Measurements from ENCODE around the gene DPYSL3. TPM values are rescaled to one million over a fixed set of nuclear protein-coding genes. Genes with fewer than 3 reads are reported as not detected.

DPYSL3 gene
- total RNA-seq, 4 donors from 2014 or later = 38.9 to 68.0 (median 50.0) TPM

- no peak for DNase-seq (ENCODE audit: low spot score in 2 of 2)
- 83 to 91% methylated on average over 1 of the region's 1 CpG for WGBS, 2 donors
- no peaks in the 10 kb centered on the region for H3K4me1 ChIP-seq
These were observed 48.0 kb downstream of the DPYSL3 start for GRCh38 chr5:147461915-147462314.

GRCh38 chr5:147460380-147460779, 49.5 kb downstream of the DPYSL3 start:
- Histone ChIP-seq H3K4me1 (peaks cover 0 to 9% (median 5%) of the 10 kb centered on the region in 4 donors), H3K36me3 (no peaks in the 10 kb centered on the region), H3K27me3 (no peaks in the 10 kb centered on the region), H3K27ac (no peak overlapping the region), H3K9me3 (no peaks in the 10 kb centered on the region), H3K4me3 (no peak overlapping the region)
- no peak for DNase-seq (ENCODE audit: low spot score in 2 of 2)
- no peak for TF ChIP-seq CTCF (IDR thresholded peaks at IDR 0.05)
- no peak for TF ChIP-seq POLR2A (IDR thresholded peaks at IDR 0.05)
- no peak for TF ChIP-seq EP300 (IDR thresholded peaks at IDR 0.05)
- 92 to 95% methylated on average over 2 of the region's 2 CpGs for WGBS, 2 donors

More at GRCh38 chr5:147461915-147462314, 48.0 kb downstream of the DPYSL3 start:
- no peak overlapping the region for H3K27ac ChIP-seq
- H3K27me3 ChIP-seq = no peaks in the 10 kb centered on the region
- no peaks in the 10 kb centered on the region for H3K9me3 ChIP-seq
- H3K4me3 ChIP-seq = no peak overlapping the region
- H3K36me3 ChIP-seq = no peaks in the 10 kb centered on the region
- no peak for TF ChIP-seq EP300 (IDR thresholded peaks at IDR 0.05)
- no peak for TF ChIP-seq CTCF (IDR thresholded peaks at IDR 0.05)

GRCh38 chr5:147458581-147458980, 51.3 kb downstream of the DPYSL3 start:
- H3K4me1 ChIP-seq = peaks cover 0 to 20% (median 9%) of the 10 kb centered on the region in 4 donors
- WGBS, 2 donors = 89 to 91% methylated on average over 3 of the region's 3 CpGs
- H3K9me3 ChIP-seq = no peaks in the 10 kb centered on the region
- no peak for DNase-seq (ENCODE audit: low spot score in 2 of 2)
- no peak for TF ChIP-seq POLR2A (IDR thresholded peaks at IDR 0.05)
- TF ChIP-seq CTCF (IDR thresholded peaks at IDR 0.05) = no peak
- H3K36me3 ChIP-seq = no peaks in the 10 kb centered on the region
- H3K27me3 ChIP-seq = no peaks in the 10 kb centered on the region
- no peak overlapping the region for H3K4me3 ChIP-seq
- no peak overlapping the region for H3K27ac ChIP-seq

- no peaks in the 10 kb centered on the region for H3K27me3 ChIP-seq
- peaks cover 0 to 43% (median 11%) of the 10 kb centered on the region in 4 donors for H3K4me1 ChIP-seq
These were observed 53.9 kb downstream of the DPYSL3 start for GRCh38 chr5:147455822-147456450.

More at GRCh38 chr5:147455822-147456450, 53.9 kb downstream of the DPYSL3 start:
- TF ChIP-seq POLR2A (IDR thresholded peaks at IDR 0.05) (no peak), CTCF (IDR thresholded peaks at IDR 0.05) (no peak), EP300 (IDR thresholded peaks at IDR 0.05) (no peak)
- Histone ChIP-seq H3K4me3 (no peak overlapping the region), H3K9me3 (no peaks in the 10 kb centered on the region), H3K27ac (peak overlapping the region in 2 of 4 donors; percentile 47 to 89), H3K36me3 (no peaks in the 10 kb centered on the region)
- DNase-seq (ENCODE audit: low spot score in 2 of 2) = no peak
- 12 to 23% methylated on average over 1 of the region's 1 CpG for WGBS, 2 donors

Measured in tibial nerve (tissue), 4 donors.